NCI-H460 (cell line): Measurements from ENCODE around the gene VIL1. TPM values are rescaled to one million over a fixed set of nuclear protein-coding genes. Genes with fewer than 3 reads are reported as not detected.
A peak's percentile ranks its signal among the peaks of the same experiment; 100 is the strongest.

Experiments
- DNase-seq: peaks from one replicate; pipeline ENCODE4 v3.0.0-alpha.2; 2016; ENCODE audit warnings: low read depth; ENCODE audit errors: extremely low read depth
- total RNA-seq: library from RNA; depleted of rRNA; stranded (reverse); fragments of >200 nt; shearing (Covaris generic); gene quantifications from 2 replicates; pipeline ENCODE4 v1.2.3, GENCODE V29; 2014

The VIL1 gene
- total RNA-seq, 1 experiment from 2014 or later: 0.02 TPM

DNA sequence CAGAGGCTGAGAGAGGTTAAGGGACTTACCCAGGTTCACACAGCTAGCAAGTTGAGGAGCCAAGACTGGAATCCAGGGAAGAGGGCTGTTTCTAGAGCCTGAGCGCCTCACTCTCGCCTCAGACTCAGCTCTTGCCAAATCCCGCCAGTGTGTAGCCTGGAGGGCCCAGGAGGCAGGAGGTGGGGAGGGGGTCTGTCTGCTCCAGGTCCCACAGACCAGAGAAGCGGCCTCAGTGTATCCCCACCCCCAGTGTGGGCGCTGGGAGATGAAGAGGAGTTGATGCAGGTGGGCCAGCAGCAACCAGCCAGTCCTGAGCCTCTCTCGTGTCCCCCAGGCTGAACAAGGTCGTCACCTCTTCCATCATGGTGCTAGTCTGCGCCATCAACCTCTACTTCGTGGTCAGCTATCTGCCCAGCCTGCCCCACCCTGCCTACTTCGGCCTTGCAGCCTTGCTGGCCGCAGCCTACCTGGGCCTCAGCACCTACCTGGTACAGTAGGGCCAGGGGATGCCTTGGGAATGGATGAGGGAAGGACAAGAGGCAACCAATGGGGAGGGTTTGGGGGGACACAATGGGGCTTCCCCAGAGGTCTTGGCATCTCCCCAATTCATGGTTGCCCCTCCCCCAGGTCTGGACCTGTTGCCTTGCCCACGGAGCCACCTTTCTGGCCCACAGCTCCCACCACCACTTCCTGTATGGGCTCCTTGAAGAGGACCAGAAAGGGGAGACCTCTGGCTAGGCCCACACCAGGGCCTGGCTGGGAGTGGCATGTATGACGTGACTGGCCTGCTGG, 24.4 kb upstream of the VIL1 start:
- no peak for DNase-seq

DNA sequence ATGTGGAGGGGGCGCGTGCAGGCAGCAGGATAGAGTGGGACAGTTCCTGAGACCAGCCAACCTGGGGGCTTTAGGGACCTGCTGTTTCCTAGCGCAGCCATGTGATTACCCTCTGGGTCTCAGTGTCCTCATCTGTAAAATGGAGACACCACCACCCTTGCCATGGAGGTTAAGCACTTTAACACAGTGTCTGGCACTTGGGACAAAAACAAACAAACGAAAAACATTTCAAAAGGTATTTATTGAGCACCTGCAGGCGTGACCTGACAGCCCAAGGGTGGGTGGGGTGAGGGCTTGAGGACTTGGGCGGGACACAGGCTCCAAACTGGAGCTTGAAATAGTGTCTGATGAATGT, 23.9 kb upstream of the VIL1 start:
- no peak for DNase-seq

DNA sequence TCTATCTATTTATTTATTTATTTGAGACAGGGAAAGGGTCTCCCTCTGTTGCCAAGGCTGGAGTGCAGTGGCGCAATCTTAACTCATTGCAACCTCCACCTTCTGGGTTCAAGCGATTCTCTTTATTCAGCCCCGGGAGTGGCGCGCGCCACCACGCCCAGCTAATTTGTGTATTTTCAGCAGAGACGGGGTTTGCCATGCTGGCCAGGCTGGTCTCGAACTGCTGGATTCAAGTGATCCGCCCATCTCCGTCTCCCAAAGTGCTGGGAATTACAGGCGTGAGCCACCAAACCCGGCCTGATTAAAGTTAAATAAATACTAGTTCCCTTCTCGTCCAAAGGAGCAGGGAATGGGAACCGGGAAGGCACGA, 23.5 kb upstream of the VIL1 start:
- DNase-seq: no peak

- peak; percentile 93 for DNase-seq
These were observed 22.9 kb upstream of the VIL1 start for GRCh38 chr2:218395826-218396687.

DNA sequence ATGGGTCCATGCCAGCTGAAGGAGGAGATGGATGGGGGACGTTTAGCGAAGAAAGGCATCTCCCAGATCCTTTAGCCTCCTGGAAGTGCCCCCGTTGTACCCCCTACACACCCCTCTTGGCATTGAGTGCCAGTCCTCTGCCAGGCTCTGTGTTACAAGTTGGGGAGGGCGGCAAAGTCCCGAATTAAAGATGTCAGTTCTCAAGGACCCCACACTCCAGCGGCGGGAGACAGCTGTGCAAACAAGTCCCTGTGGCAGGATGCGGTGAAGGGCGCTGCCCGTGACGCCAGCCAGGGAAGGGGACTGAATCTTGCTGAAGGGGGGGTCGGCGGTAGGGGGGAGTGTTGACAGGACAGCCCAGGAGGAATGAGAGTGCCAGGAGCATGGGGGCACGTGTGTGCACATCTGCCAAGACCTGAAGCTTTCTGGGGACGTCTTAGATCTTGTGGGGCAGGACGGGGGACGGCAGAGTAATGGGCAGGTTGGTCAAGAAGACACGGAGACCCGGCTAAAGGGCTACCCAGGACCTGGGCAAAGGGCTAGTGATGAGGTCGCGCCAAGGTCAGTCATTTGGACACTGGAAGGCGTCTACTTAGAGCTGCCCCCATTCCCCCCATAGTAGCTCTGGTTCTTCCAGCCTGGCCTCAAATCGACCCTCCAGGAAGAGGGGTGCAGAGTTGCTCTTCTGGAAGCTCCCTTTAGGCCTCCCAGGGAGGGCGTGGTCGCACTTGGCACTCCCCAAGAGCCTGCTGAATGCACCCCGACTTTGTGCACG, 22.0 kb upstream of the VIL1 start:
- no peak for DNase-seq

DNA sequence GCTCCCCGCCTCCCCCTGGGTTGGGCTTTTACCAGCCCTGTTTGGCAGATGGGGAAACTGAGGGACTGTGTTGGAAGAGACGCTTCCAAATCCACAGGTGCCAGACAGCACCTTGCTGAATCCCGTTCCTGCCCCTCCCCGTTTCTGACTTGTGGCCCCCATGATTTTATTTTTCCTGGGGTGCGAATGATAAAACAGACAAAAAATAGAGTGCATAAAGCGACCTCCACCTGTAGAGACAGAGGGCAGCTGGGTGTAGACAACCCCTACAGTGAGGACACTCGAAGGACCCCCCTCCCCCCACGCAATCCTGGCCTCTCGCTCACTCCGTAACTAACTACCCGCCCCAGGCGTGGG, 21.5 kb upstream of the VIL1 start:
- DNase-seq: no peak

DNA sequence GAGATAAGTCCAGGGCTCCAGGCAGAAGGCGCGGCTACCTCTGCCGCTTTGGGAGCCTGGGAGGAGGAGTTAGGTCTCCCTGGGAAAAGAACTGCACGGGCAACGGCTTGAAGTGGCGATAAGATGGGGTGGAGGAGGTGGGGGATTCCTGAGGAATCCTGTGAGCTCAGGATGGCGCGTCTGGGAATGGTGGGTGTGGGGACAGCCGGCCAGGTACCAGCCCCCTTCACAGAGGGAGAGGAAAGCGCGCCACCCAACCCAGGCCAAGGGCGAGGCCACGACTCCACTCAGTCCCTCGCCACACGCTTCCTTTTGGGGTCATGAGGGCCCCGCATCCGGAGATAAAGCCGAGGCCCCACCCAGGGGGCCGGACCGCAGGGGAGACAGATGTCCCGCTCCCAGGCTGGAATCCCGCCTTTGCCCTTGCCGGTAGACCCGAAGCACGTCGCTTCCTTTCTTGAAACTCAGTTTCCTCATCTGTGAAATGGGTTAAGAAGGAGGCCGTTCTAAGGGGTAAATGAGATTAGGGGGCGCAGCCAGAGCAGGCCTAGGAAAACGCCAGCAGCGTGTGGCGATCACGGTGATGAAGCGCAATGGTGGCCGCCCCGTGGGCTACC, 21.0 kb upstream of the VIL1 start:
- peak; percentile 64 for DNase-seq

- peak; percentile 61 for DNase-seq
These were observed 20.2 kb upstream of the VIL1 start for GRCh38 chr2:218398437-218399390.

DNA sequence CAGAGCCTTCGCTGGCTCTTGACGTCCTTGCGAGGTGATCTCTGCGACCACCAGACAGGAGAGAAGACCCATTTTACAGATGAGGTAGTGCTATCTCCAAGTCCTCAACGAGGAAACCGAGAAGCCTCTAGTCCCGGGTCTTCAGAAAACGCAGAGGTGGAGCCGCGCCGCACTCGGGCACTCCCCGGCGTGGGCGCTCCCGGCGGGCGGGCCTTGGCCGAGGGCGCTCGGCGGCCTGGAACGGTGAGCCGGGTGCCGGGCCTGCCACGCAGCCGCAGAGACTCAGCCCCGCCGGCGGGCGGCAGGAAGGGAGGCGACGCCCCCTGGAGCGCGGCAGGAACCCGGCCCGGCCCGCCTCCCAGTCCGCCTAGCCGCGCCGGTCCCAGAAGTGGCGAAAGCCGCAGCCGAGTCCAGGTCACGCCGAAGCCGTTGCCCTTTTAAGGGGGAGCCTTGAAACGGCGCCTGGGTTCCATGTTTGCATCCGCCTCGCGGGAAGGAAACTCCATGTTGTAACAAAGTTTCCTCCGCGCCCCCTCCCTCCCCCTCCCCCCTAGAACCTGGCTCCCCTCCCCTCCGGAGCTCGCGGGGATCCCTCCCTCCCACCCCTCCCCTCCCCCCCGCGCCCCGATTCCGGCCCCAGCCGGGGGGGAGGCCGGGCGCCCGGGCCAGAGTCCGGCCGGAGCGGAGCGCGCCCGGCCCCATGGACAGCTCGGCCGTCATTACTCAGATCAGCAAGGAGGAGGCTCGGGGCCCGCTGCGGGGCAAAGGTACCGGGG, 19.3 kb upstream of the VIL1 start, which contains the start of gene CTDSP1:
Gene CTDSP1 (plus strand): TSS at position 478 of the 776 bp plus-strand sequence. CDS start 223 bp downstream, at position 701.
- peak; percentile 93 for DNase-seq

DNA sequence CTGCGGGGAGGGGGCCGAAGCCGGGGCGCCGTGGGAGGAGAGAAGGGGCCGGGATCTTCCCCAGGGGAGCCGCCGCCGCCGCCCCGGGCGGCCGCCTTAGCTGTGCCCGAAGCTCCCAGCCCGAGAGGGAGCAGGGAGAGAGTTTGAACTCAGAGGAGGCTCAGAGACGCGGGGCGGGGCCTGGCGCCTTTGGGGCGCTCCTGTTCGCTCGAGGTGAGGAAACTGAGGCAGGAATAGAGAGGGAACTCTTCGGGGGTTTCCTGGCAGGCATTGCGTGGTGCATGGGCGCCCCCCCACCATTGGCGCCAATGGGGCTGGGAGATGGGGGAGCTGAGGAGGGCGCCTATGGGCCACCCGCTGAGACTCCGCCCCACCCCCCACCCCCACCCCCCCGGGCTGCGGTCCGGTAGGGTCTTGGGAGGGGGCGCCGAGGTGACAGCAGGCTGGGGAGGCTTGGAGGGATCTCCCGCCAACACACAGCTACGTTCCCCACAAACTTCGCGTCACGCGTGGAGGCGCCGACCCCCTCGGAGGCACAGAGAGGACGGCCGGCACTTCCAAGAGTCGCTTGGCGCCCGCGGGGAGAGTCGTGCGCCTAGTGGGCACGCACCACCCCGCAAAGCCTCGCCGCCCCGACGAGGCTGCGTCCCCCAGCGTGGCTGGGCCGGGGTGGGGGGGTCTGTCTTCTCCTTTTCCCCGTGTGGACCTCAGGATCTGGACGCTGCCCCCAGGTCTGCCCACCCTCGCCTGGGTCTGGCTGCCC, 18.6 kb upstream of the VIL1 start:
- DNase-seq: no peak

DNA sequence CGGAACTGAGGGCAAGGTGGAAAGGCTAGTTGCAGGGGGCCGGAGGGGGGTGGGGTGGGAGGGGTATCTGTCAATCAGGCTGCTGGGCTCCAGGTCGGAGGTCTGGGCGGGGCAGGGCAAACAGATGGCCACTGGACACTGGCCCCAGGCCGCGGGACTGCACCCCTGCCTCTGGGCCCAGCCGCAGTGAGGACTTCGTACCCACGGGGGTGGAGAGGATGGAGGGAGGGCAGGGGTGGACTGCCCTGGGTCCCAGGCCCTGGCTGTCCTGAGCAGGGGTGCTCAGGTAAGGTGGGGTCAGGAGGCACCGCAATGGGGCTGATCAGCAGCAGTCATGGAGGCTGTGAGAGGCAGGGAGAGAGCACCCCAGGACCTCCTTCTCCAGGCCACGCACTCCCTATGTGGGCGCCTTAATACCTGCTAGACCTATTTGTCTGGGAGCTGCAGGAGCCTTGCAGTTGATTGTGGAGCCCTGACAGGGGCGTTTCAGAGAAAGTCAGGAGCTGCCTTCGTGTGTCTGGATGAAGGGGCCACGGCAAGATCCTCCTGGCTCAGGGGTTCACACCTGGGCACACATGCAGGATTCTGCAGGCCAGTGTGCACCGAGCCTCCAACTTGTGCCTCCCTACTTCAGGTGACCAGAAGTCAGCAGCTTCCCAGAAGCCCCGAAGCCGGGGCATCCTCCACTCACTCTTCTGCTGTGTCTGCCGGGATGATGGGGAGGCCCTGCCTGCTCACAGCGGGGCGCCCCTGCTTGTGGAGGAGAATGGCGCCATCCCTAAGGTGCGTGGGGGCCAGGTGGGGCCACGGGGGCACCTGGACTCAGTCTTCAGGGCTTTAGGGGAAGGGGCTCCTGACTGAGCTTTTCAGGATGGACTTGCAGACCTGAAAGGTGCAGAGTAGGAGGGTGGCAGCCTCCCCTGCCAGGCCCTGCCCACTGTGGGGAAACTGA, 17.7 kb upstream of the VIL1 start:
- DNase-seq: no peak

DNA sequence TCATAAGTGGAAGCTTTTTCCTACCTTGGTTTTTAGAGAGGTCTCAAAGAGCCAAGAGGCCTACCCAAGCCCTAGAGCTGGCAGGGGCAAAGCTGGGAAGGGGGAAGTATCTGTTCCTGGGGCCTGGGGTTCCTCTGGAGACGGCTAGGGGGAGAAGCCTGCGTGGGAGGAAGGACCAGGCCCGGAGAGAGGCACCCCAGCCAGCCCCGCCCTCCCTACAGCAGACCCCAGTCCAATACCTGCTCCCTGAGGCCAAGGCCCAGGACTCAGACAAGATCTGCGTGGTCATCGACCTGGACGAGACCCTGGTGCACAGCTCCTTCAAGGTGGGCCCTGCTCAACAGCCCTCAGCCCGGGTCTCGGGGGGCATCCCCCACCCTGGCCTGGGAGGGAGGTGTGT, 17.0 kb upstream of the VIL1 start:
- no peak for DNase-seq

GRCh38 chr2:218402491-218402901, 16.4 kb upstream of the VIL1 start:
- no peak for DNase-seq

DNA sequence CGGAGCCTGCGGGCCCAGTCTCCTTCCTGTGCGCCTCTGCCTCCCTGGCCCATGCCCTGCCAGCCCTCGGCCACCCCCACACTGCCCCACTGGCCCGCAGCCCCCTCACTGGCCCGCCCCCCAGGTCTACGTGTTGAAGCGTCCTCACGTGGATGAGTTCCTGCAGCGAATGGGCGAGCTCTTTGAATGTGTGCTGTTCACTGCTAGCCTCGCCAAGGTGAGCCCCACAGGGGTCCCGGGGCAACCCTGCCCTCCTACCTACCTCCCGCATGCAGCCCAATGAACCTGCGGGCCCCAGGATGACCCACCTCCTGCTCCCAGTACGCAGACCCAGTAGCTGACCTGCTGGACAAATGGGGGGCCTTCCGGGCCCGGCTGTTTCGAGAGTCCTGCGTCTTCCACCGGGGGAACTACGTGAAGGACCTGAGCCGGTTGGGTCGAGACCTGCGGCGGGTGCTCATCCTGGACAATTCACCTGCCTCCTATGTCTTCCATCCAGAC, 16.0 kb upstream of the VIL1 start:
- no peak for DNase-seq

- no peak for DNase-seq
These were observed 15.1 kb upstream of the VIL1 start for GRCh38 chr2:218403810-218404209.

DNA sequence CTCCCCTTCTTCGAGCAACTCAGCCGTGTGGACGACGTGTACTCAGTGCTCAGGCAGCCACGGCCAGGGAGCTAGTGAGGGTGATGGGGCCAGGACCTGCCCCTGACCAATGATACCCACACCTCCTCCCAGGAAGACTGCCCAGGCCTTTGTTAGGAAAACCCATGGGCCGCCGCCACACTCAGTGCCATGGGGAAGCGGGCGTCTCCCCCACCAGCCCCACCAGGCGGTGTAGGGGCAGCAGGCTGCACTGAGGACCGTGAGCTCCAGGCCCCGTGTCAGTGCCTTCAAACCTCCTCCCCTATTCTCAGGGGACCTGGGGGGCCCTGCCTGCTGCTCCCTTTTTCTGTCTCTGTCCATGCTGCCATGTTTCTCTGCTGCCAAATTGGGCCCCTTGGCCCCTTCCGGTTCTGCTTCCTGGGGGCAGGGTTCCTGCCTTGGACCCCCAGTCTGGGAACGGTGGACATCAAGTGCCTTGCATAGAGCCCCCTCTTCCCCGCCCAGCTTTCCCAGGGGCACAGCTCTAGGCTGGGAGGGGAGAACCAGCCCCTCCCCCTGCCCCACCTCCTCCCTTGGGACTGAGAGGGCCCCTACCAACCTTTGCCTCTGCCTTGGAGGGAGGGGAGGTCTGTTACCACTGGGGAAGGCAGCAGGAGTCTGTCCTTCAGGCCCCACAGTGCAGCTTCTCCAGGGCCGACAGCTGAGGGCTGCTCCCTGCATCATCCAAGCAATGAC, 14.4 kb upstream of the VIL1 start:
- DNase-seq: no peak
